NCI-H128 (cell line): ENCODE results near the gene FLCN.
"Not testable (repeated sequence)": the region's sequence is repeated elsewhere in the genome, so short reads cannot be mapped to it uniquely, and the experiment has no call there.

Experiments
- DNase-seq: peaks from one replicate; lab custom pipeline; 2025; ENCODE audit not compliant: unreplicated experiment; lab: John Stamatoyannopoulos, UW

The FLCN gene

GRCh38 chr17:17188586-17188985, 48.4 kb downstream of the FLCN start:
- DNase-seq, result no peak

- no peak for DNase-seq
Observed at GRCh38 chr17:17186551-17187505, 50.1 kb downstream of the FLCN start.

- DNase-seq, result no peak
Observed at GRCh38 chr17:17186051-17186450, 50.9 kb downstream of the FLCN start.

DNA sequence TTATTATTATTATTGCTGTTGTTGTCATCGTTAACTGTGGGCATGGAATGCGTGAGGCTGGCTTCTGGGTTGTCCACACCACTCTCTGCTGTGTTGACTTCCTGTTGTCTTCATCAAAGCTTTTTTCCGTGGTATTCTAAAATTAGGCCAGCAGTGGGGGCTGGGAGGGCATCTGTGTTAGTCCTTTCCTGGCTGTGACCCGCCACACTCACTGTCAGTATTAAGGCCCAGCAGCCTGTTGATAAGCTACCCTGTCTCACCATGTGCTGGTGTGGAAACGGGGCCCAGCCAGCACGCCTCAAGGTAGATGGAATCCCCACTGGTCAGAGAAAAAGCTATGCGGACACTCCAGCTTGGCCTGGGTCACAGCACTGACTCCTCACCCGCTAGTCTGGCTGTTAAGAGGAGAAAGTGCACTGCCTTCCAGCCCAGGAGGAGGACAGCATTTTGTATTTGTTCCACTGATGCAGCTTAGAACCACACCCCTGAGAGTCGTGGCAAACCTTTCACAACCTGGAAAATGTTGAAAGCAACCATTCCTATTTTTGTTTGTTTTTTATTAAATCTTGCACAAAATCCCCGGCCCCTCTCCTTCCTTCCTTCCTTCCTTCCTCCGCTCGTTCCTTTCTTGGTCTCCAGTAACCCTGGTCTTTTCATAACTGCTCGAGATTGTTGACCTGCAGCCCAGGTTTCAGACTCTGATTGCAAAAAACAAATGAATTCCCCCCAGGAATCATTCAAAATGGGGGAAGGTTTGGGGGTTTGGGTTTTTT, 51.8 kb downstream of the FLCN start:
- DNase-seq, result not testable (repeated sequence)

DNA sequence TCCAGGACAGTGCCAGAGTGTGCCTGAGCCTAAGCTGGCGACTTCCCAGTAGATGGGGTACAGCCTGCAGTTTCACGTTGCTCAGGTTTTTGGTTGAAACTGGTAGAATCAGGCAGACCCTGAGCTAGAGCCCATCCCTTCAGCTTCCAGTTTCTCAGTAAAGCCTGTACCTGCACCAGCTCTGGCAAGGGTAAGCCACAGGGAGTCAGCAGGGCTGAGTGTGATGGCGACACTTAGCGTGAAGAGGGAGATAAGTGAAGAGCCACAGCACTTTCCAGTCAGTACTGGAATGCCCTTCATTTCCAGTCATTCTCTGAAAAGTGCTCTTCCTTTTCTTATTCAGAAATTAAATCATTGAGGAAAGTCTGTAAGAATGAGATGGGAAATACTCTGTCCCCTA, 53.2 kb downstream of the FLCN start:
- DNase-seq, result no peak

- DNase-seq, result no peak
Observed at GRCh38 chr17:17182598-17183136, 54.3 kb downstream of the FLCN start.

DNA sequence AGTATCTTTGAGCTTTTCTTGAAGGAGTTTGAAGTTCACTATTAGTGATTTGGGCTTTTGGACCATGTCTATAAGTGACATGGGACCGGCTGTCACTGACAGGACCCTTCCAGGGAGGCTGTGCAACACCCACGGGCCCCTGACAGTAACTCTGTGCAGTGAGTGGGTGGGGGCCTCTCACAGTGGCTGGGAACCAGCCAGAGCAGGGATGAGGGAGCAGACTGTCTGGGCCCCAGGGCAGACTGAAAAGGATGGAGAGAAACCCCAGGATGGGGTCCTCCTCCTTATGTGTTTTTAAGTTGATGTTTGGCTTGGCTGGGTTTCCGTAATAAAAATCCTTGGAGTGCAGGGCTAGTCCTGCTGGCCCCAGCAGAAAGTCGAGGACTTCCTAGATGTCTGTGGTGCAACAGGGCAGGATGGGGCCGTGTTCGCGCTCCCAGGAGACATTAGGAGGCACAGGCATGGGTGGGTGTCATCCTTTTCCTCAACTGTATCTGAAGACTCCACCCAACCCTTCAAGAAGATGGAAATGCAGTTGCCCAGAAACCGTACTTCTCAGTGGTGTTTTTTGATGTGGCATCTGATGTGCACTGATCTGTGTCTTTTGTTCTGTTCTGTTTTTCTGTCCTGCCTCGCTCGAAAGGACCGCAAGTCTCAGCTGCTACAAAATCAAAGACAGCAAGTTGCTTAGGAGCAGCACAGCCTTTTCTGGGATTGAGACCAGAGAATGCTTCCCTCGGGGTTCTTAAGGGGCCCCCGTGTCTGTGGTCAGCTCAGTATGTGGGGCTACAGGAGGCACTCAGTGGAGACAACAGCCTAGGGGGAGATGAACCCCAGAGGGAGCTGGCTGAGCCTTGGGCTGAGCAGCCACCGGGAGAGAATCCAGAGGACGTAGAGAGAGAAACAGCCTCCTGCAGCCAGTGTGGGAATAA, 55.0 kb downstream of the FLCN start:
- no peak for DNase-seq

DNA sequence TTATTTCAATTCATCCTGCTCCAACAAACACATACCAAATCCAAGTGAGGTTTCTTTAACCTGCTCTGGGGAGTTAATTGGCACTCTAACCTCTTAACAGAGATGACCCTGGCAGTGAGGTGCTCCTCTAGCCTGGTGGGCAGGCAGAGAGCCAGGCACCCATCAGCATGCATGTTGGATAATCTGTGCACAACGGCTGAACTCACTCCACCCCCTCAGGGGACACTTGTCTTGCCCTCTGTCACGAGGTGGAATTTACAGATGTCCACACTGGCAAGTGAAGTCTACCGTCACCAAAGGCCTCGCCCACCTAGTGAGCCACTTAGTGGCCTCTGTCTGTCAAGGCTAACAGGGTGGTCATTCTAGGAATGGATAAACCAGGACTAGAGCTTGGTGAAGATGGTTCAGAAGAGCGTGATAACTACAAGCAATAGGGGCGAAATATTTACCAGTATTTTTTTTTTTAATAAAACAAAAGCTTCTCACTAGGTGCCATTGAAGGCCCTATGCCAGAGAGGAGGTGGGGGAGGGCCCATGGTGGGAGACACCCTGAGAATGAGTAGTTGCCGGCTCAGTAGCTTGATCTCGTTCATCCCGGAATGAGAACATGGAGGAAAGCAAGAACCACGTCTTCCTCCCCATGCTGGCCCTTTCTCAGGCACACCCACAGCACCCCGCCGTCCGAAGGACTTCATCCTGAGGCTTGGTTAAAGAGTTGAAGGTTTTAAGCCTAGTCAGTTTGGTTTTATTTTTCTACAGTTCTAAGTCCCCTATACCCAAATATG, 56.0 kb downstream of the FLCN start:
- DNase-seq, result no peak

DNA sequence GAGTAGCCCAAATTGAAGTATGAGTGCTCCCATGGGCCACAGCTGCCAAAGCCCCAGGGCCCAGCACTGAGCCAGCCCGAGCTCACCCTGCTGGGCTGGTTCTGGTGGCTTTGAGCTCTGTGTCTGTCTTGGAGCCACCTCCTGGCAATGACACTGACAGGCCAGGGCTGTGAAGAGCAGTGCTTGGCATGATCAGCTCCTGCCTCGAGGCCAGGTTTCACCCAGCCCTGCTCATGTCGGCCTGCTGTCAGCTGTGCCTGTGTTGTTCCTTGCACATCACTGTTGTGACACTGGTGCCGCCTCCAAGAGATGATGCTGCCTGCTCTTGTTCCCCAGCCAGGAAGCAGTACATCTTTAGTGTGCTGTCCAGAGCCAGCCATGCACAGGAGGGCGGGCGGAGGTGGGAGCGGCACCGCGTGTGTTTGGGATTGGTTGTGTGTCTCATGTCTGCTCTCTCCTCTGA, 56.8 kb downstream of the FLCN start:
- no peak for DNase-seq

DNA sequence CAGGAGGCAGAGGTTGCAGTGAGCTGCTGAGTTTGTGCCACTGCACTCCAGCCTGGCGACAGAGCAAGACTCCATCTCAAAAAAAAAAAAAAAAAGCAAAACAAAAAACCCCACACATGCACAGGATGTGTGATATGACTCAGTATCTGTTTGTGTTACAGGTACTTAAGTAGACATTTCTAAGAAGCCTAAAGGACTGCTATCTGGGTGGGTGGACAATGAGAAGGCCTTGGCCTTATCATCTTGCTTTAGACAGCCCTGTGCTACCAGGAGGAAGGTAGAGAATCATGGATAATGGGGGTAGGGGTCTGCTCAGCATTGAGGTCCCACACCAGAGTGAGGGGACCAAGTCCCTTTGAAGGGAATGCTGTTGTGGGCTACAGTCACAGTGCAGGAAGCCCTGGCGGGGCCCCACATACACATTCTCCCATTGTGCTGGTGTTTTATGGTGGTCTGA, 57.6 kb downstream of the FLCN start:
- no peak for DNase-seq

- no peak for DNase-seq
Observed at GRCh38 chr17:17177176-17177575, 59.8 kb downstream of the FLCN start.

- DNase-seq, result no peak
Observed at GRCh38 chr17:17176341-17176740, 60.6 kb downstream of the FLCN start.

GRCh38 chr17:17175917-17176316, 61.1 kb downstream of the FLCN start:
- DNase-seq, result no peak

DNA sequence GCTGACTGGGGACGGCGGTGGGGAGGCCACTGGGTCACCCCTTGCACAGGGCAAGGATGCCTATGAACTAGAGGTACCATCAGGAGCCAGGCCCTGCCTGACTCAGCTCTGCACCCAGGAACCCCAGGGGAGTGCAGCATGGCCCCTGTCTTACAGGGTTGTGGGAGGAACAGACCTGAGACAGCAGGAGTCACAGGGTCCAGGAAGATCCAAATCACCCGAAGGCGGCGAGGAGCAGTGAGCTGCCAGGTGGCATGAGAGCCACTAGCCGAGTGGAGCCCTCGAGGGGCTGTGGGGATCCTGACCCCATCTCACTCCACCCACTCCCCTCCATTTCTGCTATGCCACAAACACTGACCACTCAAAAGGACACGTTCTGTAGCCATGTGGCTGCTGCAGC, 61.6 kb downstream of the FLCN start:
- DNase-seq, result no peak

DNA sequence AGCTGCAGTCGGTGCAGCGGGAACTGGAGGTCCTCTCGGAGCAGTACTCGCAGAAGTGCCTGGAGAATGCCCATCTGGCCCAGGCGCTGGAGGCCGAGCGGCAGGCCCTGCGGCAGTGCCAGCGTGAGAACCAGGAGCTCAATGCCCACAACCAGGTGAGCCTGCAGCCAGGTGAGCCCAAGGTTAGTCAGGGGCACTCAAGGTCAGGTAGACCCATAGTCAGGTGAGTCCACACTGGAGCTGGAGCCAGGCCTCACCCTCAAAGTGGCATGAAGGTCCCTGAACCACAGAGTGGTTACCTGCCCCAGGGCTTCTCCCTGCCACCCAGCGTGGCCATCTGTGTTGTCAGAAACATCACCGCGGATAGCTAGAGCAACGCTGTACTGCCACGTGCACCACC, 63.0 kb downstream of the FLCN start:
- DNase-seq, result no peak

- no peak for DNase-seq
Observed at GRCh38 chr17:17172990-17173389, 64.0 kb downstream of the FLCN start.

DNA sequence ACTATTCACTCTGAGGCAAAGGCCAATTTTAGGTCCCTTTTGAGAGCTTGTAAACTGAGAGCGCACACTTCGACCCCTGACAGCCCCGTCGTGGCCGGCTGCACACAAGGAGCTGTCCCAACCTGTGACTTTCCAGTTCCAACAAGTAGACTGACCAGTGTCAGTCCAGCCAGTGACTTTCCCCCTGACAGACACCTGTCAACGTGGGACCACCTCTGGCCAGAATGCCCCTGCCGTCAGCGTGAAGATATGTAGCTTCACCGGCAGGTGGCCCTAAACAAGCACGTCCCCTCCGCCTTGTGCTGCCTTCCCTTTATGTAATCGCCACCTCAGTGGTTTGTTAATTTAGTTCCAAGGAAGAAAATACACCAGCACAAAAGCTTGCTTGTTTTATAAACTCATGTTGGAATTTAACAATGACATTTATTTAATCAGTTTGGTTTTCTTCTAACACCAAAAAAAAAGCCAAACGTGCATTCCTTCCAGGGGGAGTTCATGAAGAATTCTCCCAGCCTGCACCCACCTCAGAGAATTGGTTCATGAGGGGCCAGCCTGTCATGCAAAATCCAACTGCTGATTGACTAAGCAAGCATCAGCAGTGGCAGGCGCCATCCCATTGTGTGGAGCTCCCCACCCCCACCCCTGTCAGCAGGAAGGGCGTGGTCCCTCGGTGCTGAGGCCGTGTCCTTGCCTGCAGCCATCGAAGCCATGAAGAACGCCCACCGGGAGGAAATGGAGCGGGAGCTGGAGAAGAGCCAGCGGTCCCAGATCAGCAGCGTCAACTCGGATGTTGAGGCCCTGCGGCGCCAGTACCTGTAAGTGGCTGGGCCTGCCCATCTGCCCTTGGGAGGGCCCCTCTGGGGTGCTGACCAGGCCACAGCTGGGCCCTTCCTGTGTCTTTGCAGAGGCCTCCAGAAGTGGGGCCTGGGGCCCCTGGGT, 64.7 kb downstream of the FLCN start:
- no peak for DNase-seq

GRCh38 chr17:17171186-17171585, 65.8 kb downstream of the FLCN start:
- DNase-seq, result no peak
